Measurements from ENCODE around the gene MBOAT2. TPM values are rescaled to one million over a fixed set of nuclear protein-coding genes. Genes with fewer than 3 reads are reported as not detected.
A peak's percentile ranks its signal among the peaks of the same experiment; 100 is the strongest.

The MBOAT2 gene
- total and polyA plus RNA-seq, 2 donors (not counting 1 experiment from before 2014, with no cell fraction given) = 0.24 to 1.3 TPM

GRCh38 chr2:8984855-8985254 is 18.6 kb downstream of the MBOAT2 start:
- CTCF ChIA-PET = interaction anchor here (0.7 to 1.2 kb wide), 2 partner anchors 19 to 94 kb away, joined by 3 read pairs; partner anchors contain the start of gene MBOAT2
- no peaks in the 10 kb centered on the region for H3K9me3 Mint-ChIP-seq (ENCODE audit: insufficient read depth)
- peaks cover 10 to 14% of the 10 kb centered on the region in 2 donors for H3K4me1 ChIP-seq (ENCODE audit: control insufficient read depth in 2 of 2, insufficient read depth in 2 of 2, low read length in 2 of 2)
- WGBS (ENCODE audit: insufficient coverage) = no CpG with 5 or more reads among the region's 4 CpGs
- POLR2A ChIA-PET = no interaction called here
- H3K4me1 Mint-ChIP-seq = peaks cover 16% of the 10 kb centered on the region
- TF ChIP-seq EZH2 (IDR thresholded peaks at IDR 0.05; ENCODE audit: borderline replicate concordance, insufficient read depth, low read depth, low read length, poor library complexity, severe bottlenecking) = no peak
- TF ChIP-seq CTCF (IDR thresholded peaks at IDR 0.05) = no peak
- DNase-seq = no peak
- H3K27ac Mint-ChIP-seq = no peak overlapping the region
- no peak overlapping the region for H3K4me3 Mint-ChIP-seq
- no peak overlapping the region for H3K9ac ChIP-seq (ENCODE audit: low read length)
- peak overlapping the region; percentile 42 for H3K4me2 ChIP-seq (replicated peaks; ENCODE audit: low read depth, low read length, poor library complexity, severe bottlenecking)
- ATAC-seq (ENCODE audit: low read depth) = no peak
- no peaks in the 10 kb centered on the region for H3K9me3 ChIP-seq (ENCODE audit: control extremely low read depth in 1 of 3, control insufficient read depth in 2 of 3, insufficient read depth in 1 of 3, low read length in 2 of 3)
- H4K20me1 ChIP-seq (ENCODE audit: control insufficient read depth, insufficient read depth, low read length, poor library complexity, severe bottlenecking) = no peaks in the 10 kb centered on the region
- no peaks in the 10 kb centered on the region for H3K36me3 ChIP-seq (replicated peaks in 1 of 2; ENCODE audit: control extremely low read depth in 1 of 2, control insufficient read depth in 1 of 2, extremely low read depth in 1 of 2, insufficient read depth in 2 of 2, low read length in 1 of 2)
- H3K79me2 ChIP-seq (ENCODE audit: control insufficient read depth, insufficient read depth, low read length) = peaks cover 3% of the 10 kb centered on the region
- H3K27ac ChIP-seq (ENCODE audit: low read length in 2 of 2) = no peak overlapping the region
- intact Hi-C loops (cut with micrococcal nuclease) = no loop called here
- no peaks in the 10 kb centered on the region for H3K27me3 ChIP-seq (replicated peaks in 1 of 4; ENCODE audit: control extremely low read depth in 1 of 4, control insufficient read depth in 3 of 4, insufficient read depth in 4 of 4, low read length in 3 of 4)
- no peak overlapping the region for H2AFZ ChIP-seq (ENCODE audit: insufficient read depth, low read depth, low read length, poor library complexity, severe bottlenecking)
- H3K4me3 ChIP-seq (ENCODE audit: control extremely low read depth in 1 of 5, extremely low read depth in 1 of 5, insufficient read depth in 1 of 5, low read depth in 2 of 5, low read length in 4 of 5) = no peak overlapping the region
- H3K27me3 Mint-ChIP-seq = no peaks in the 10 kb centered on the region

- intact Hi-C loops (cut with micrococcal nuclease) = no loop called here
- peaks cover 10 to 14% of the 10 kb centered on the region in 2 donors for H3K4me1 ChIP-seq (ENCODE audit: control insufficient read depth in 2 of 2, insufficient read depth in 2 of 2, low read length in 2 of 2)
- H3K4me2 ChIP-seq (replicated peaks; ENCODE audit: low read depth, low read length, poor library complexity, severe bottlenecking) = no peak overlapping the region
Observed at GRCh38 chr2:8984157-8984556, 19.3 kb downstream of the MBOAT2 start.

More at GRCh38 chr2:8984157-8984556, 19.3 kb downstream of the MBOAT2 start:
- Mint-ChIP-seq H3K27me3 (no peaks in the 10 kb centered on the region), H3K4me1 (peaks cover 16% of the 10 kb centered on the region), H3K4me3 (no peak overlapping the region), H3K9me3 (ENCODE audit: insufficient read depth) (no peaks in the 10 kb centered on the region), H3K27ac (no peak overlapping the region)
- WGBS (ENCODE audit: insufficient coverage) = no CpG with 5 or more reads among the region's 5 CpGs
- Histone ChIP-seq H2AFZ (ENCODE audit: insufficient read depth, low read depth, low read length, poor library complexity, severe bottlenecking) (no peak overlapping the region), H4K20me1 (ENCODE audit: control insufficient read depth, insufficient read depth, low read length, poor library complexity, severe bottlenecking) (no peaks in the 10 kb centered on the region), H3K27me3 (replicated peaks in 1 of 4; ENCODE audit: control extremely low read depth in 1 of 4, control insufficient read depth in 3 of 4, insufficient read depth in 4 of 4, low read length in 3 of 4) (no peaks in the 10 kb centered on the region), H3K27ac (ENCODE audit: low read length in 2 of 2) (no peak overlapping the region), H3K4me3 (ENCODE audit: control extremely low read depth in 1 of 5, extremely low read depth in 1 of 5, insufficient read depth in 1 of 5, low read depth in 2 of 5, low read length in 4 of 5) (no peak overlapping the region), H3K9ac (ENCODE audit: low read length) (no peak overlapping the region), H3K9me3 (ENCODE audit: control extremely low read depth in 1 of 3, control insufficient read depth in 2 of 3, insufficient read depth in 1 of 3, low read length in 2 of 3) (no peaks in the 10 kb centered on the region), H3K36me3 (replicated peaks in 1 of 2; ENCODE audit: control extremely low read depth in 1 of 2, control insufficient read depth in 1 of 2, extremely low read depth in 1 of 2, insufficient read depth in 2 of 2, low read length in 1 of 2) (no peaks in the 10 kb centered on the region), H3K79me2 (ENCODE audit: control insufficient read depth, insufficient read depth, low read length) (peaks cover 3% of the 10 kb centered on the region)
- DNase-seq (no peak), ATAC-seq (ENCODE audit: low read depth) (no peak)
- no peak for TF ChIP-seq CTCF (IDR thresholded peaks at IDR 0.05)
- no peak for TF ChIP-seq EZH2 (IDR thresholded peaks at IDR 0.05; ENCODE audit: borderline replicate concordance, insufficient read depth, low read depth, low read length, poor library complexity, severe bottlenecking)
- CTCF ChIA-PET = interaction anchor here (1.2 kb wide), 1 partner anchor 20 kb away, joined by 3 read pairs; the partner anchor contains the start of gene MBOAT2
- POLR2A ChIA-PET = no interaction called here

All from B cell (primary cell).